22Rv1 (cell line): ENCODE results near the gene DNAJC4.

Experiments used
- CTCF ChIP-seq: fragments of 450-650 bp; IDR thresholded peaks from 2 replicates; pipeline ENCODE4 v1.5.1; 2017; ENCODE audit warnings: mild to moderate bottlenecking
- ZFX ChIP-seq: fragments of 450-650 bp; IDR thresholded peaks from 2 replicates; pipeline ENCODE4 v1.6.1; 2017; ENCODE audit warnings: antibody characterized with exemption, borderline replicate concordance

- no peak for TF ChIP-seq CTCF
- no peak for TF ChIP-seq ZFX
Measured at GRCh38 chr11:64230171-64230984, at the start of gene DNAJC4.
